GM21367 (cell line): ENCODE measurements around the gene KPNA5.
"Not testable (repeated sequence)": the region's sequence is repeated elsewhere in the genome, so short reads cannot be mapped to it uniquely, and the experiment has no call there.

Experiments used
- ATAC-seq: cut with Tn5 transposase; IDR thresholded peaks from one replicate; pipeline ENCODE4 v1.9.1; 2021; ENCODE audit not compliant: unreplicated experiment

KPNA5 gene

GRCh38 chr6:116680880-116681672 is at the start of gene KPNA5:
TSS of gene KPNA5 (plus strand) at chr6:116681211. CDS start at chr6:116681335, 124 bp downstream.
- peak; percentile 93 for ATAC-seq

DNA sequence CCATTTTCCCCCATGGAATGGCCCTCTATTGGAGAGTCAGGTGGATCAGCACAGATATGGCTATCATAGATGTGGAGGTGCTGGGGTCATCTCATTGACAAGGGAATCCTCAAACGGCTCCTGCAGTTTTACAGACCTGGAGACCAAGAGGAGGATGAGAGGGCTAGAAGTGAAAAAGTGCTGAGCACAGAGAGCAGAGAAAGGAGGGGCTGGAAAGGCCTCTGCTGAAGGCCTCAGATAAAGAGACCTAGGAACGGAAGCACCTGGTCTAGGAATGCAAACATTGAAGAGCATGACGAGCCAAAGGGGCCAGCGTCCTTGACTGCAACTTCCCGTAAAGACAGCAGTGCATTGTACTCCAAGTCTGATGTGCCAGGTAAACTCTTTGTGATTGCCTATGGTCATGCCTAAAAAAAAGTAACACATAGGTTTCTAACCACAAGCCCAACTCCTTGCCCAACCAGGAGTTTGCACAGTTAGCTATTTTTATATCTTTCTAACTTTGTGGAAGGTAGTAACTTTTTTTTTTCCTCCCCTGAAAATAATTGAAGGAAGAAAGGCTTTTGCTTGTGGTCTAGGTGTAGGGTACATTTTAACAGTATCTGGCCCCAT is 49.5 kb upstream of the KPNA5 start:
- peak; percentile 59 for ATAC-seq

- ATAC-seq: no peak
Measured at GRCh38 chr6:116633685-116634084, 47.3 kb upstream of the KPNA5 start.

DNA sequence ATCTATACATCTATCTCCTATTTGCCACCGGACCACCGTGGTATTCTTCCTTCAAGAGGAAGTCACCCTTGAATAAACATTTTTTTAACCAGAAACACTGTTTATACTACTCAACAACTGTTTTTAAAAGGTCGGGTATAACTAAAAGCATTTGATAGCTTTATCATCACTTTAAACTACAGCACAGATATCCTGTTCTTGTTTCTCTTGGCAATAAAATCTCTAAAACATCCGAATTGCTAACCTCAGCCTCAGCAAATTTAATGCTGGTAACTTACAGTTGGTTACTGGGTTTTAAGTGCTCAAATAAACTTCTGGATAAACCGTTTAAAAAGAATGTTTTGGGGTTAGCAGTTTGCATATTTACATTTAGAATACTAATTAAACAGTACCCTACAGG is 32.9 kb upstream of the KPNA5 start:
- ATAC-seq: no peak

GRCh38 chr6:116649129-116649528 is 31.9 kb upstream of the KPNA5 start:
- ATAC-seq: no peak

- no peak for ATAC-seq
Measured at GRCh38 chr6:116651916-116652315, 29.1 kb upstream of the KPNA5 start.

DNA sequence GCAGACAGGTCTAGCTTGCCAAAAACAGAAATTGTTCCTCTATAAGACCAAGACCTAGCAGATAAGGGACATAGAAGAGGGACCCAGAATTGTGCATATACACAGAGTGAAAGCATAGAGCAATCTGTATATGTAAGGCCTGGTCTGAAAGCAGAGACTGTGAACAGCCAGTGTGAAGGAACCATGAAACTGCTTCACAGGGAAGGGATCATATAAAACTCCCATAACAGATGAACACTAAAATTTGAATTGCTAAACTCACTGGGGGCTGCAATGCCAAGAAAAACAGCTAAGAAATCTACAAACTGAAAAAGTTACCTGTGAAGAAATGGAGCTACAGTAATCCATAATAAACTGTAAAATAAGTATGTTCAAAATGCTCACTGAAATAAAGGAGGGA is 19.4 kb upstream of the KPNA5 start:
- ATAC-seq: no peak

DNA sequence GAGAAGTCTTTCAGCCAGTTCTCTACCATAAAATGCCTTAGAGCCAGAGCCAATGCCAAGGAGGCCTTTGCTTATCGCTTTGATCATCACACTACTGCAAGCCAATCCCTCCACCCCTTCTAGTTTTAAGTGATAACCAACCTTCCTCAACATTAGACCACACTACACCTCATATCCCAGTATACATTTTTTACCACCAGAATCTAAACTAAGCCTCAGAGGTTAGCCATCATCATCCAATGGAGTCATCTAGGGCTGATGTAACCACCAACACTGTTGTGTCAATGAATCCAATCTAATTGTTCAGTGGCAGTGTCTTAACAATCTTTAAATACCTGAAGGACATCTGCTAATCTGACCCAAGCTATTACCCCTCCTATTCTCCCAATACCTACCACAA is 18.8 kb upstream of the KPNA5 start:
- no peak for ATAC-seq

GRCh38 chr6:116663308-116663707 is 17.7 kb upstream of the KPNA5 start:
- no peak for ATAC-seq

DNA sequence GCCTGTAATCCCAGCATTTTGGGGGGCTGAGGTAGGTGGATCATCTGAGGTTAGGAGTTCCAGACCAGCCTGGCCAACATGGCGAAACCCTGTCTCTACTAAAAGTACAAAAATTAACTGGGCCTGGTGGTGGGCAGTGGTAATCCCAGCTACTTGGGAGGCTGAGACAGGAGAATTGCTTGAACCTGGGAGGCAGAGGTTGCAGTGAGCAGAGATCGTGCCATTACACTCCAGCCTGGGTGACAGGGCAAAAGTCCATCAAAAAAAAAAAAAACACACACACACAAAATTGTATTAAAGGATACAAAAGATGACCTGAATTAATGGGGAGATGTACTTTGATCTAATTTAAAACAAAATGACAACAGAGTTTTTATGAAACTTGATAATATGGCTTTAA is 16.8 kb upstream of the KPNA5 start:
- not testable (repeated sequence) for ATAC-seq

DNA sequence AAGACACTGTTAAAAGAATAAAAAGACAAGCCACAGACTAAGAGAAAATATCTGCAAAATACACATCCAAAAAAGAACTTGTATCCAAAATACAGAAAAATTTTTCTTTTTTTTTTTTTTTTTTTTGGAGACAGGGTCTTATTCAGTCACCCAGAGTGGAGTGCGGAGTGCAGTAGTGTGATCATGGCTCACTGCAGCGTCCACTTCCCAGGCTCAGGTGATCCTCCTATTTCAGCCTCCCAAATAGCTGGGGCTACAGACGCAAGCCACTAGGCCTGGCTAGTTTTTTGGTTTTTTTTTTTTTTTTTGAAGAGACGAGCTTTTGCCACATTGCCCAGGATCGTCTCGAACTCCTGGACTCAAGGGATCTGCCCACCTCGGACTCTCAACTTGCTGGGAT is 15.5 kb upstream of the KPNA5 start:
- ATAC-seq: no peak

GRCh38 chr6:116666869-116667268 is 14.1 kb upstream of the KPNA5 start:
- ATAC-seq: peak; percentile 44

DNA sequence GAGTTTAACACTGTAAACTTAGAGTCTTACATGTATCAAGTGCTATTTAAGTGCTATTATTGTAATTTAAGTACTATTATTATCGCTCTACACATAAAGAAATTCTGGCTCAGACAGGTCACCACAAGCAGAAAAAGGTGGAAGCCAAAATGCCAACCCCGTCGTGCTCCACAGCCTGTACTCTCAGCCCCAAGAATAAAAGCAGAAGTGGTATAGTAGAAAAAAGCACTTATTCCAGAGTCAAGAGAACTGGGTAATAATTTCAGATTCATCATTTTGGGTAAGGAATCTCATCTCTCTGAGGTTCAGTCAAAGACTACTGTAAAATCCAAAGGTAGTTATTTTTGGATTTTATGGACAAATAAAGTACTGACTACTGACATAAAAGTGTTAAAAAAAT is 13.4 kb upstream of the KPNA5 start:
- no peak for ATAC-seq

- ATAC-seq: no peak
Measured at GRCh38 chr6:116672306-116672705, 8.7 kb upstream of the KPNA5 start.

DNA sequence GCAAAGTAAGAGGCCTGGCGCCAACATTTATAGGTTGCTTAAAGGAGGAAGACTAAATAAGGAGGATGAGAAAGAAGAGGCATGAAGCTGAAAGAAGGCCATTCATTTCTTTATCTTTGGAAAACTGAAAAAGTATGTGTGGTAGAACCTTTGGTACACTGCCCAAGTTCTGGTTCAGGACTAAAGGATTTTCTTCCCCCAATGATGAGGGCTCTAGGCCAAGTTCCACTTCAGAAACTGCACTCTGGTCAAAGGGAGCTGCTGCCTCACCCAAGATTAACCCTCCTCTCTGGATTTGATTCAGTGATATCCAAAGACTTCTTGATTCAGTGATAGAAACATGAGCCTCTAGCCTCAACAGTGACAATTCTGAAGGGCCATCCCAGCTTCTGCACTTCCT is 5.0 kb upstream of the KPNA5 start:
- ATAC-seq: no peak

DNA sequence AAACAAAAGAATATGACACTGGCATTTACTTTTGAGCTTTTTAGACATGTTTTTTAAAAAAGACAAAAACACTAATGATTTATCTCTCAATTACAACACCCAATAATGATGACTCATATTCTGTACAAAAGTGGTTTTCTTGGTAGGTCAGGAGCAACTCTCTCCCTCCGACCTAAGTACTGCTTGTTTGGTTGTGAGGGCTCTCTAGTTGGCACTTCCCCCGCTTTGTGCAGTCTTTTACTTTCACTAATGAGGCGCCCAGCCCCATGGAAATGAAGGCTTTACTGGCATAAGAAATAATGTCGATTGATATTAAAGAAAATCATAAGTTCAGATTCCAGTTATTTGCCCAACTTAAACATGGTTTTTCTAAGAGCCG is 1.3 kb downstream of the KPNA5 start:
- peak; percentile 28 for ATAC-seq

DNA sequence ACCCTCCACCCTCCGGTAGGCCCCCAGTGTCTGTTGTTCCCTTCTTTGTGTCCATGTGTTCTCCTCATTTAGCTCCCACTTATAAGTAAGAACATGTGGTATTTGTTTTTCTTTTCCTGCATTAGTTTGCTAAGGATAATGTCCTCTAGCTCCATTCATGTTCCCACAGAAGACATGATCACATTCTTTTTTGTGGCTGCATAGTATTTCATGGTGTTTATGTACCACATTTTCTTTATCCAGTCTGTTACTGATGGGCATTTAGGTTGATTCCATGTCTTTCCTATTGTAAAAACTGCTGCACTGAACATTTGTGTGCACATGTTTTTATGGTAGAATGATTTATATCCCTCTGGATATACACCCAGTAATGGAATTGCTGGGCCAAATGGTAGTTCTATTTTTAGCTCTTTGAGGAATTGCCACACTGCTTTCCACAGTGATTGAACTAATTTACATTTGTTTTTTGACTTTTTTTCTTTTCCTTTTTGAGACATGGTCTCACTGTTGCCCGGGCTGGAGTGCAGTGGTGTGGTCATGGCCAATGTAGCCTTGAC is 4.5 kb downstream of the KPNA5 start:
- ATAC-seq: no peak

DNA sequence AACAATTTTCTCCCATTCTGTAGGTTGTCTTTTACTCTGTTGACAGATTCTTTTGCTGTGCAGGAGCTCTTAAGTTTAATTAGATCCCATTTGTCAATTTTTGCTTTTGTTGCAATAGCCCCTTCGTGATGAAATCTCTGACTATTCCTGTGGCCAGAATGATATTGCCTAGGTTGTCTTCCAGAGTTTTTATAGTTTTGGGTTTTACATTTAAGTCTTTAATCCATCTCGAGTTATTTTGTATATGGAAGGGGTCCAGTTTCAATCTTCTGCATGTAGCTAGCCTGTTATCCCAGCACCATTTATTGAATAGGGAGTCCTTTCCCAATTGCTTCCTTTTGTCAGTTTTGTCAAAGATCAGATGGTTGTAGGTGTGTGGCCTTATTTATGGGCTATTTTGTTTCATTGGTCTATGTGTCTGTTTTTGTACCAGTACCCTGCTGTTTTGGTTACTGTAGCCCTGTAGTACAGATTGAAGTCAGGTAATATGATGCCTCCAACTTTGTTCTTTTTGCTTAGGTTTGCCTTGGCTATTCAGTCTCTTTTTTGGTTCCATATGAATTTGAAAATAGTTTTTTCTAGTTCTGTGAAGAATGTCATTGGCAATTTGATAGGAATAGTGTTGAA is 5.6 kb downstream of the KPNA5 start:
- not testable (repeated sequence) for ATAC-seq

DNA sequence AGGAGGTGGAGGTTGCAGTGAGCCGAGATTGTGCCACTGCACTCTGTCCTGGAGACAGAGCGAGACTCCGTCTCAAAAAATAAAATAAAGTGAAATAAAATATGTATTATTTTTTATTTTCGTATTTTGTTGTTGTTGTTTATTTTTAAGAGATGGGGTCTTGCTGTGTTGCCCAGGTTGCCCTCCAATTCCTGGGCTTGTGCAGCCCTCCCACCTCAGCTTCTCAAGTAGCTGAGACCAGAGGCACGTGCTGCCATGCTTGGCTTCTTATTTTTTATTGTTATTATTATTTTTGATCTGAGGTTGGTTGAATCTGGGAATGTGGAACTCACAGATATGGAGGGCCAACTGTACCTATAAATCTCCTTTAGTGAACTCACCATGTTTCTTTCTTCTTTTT is 10.1 kb downstream of the KPNA5 start:
- ATAC-seq: no peak

- ATAC-seq: not testable (repeated sequence)
Measured at GRCh38 chr6:116692873-116693272, 11.9 kb downstream of the KPNA5 start.

GRCh38 chr6:116693275-116693674 is 12.3 kb downstream of the KPNA5 start:
- not testable (repeated sequence) for ATAC-seq

DNA sequence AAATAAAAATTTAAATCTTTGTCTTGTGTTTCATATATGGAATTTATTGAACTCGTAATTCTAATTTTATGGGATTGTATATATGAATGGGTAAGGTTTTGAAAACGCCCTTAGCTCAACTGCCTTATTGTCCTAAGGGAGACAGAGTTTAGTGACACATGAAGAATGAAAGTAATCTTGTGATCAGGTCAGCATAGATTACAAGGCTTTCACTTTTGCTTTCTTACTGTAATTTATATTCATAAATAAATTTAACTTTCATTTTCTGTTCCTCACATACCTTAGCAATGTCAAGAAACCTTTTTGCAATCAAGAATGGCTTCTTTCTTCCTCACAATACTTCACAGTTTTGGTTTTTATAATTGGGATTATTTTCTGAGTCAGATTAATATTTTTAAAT is 14.4 kb downstream of the KPNA5 start:
- ATAC-seq: peak; percentile 91
